Stimulated activated CD8-positive, alpha-beta memory T cell treated with anti-CD3 and anti-CD28 coated beads, Interleukin-12 subunit alpha, Interleukin-12 subunit beta, amount 100 ng/mL, for 24 hours (primary cell): Measurements from ENCODE around the gene TMEM18.

ENCODE experiments used
- DNase-seq: peaks from one replicate; pipeline ENCODE4 v3.0.0-alpha.2; 2020; ENCODE audit errors: extremely low read depth

The TMEM18 gene

DNA sequence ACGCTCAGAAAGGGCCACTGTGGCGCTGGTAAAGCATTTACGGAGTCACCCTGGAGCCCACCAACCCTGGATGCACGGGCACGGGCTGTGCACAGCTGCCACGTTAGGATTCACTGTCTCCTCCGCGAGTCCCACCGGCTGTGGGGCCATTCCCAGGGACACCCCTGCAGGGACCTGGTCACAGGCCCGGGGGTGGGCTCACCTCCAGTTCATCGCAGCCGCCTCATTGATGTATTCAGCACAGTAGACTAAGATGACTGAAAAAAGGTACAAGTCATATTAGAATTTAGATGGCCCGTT is 4.7 kb downstream of the TMEM18 start:
- no peak for DNase-seq

DNA sequence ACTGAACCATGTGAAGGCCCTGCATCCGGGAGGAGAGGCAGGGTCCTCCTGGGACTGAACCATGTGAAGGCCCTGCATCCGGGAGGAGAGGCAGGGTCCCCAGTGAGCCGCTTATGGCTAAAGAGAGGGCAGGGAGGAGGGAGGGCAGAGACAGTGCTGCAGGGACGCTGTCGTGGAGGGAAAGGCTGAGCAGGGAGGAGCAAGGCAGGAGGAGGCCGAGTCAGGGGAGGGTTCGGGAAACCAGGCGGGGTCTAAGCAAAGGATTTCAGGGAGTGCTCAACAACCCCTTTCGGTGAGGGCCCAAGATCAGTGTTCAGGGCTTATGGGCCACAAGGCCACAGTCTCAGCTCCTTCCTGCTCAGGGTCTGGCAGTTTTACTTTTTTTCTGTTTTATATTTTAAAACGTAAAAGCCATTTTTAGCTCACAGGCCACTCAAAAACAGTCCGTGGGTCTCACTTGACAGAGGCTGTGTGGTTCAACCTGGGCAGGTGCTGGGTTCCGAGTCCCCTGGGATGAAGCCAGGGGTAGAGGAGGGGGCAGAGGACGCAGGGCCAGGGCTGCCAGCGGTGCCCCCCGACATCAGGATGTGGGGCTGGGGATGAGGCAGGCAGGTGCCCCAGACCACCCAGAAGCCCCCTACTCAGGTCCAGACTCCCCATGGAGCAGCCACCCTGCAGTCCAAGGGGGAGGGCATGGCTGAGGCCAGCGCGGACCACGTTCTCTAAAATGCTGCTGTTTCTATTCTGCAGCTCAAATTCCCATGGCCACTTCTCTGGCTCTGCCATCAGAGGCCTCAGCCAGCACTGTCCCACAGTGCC is 5.2 kb downstream of the TMEM18 start:
- no peak for DNase-seq

- DNase-seq: no peak
Observed at GRCh38 chr2:671072-671471, 6.1 kb downstream of the TMEM18 start.

DNA sequence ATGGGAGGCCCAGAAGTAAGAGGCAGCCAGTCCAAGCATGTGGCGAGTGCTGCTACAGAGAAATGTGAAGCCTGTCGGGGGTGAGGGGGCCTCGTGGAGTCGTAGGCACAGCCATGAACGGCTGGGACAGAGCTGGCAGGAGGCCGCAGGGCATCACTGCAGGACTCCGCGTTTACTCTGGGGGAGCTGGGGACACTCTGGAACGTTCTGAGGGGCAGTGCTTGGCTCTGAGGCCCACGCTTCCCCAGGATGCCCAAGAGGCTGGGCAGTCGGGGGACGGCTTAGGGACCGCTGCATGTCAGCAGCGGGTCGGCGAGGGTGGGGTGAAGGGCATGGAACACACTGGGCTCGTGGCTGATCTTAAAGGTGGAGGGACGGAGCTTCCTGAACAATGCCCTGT is 6.6 kb downstream of the TMEM18 start:
- no peak for DNase-seq

- no peak for DNase-seq
Observed at GRCh38 chr2:669323-669722, 7.9 kb downstream of the TMEM18 start.

DNA sequence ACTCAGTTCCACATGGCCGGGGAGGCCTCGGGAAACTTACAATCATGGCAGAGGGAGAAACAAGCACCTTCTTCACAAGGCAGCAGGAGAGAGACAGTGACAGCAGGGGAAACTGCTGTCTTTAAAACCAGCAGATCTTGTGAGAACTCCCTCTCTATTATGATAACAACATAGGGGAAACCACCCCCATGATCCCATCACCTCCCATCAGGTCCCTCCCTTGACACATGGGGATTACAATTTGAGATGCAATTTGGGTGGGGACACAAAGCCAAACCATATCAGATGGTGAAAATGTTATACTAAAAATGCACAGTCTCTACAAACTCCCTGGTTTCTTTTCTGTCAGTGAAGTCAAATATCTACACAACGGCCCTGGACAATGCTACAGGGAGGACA is 9.2 kb downstream of the TMEM18 start:
- no peak for DNase-seq

DNA sequence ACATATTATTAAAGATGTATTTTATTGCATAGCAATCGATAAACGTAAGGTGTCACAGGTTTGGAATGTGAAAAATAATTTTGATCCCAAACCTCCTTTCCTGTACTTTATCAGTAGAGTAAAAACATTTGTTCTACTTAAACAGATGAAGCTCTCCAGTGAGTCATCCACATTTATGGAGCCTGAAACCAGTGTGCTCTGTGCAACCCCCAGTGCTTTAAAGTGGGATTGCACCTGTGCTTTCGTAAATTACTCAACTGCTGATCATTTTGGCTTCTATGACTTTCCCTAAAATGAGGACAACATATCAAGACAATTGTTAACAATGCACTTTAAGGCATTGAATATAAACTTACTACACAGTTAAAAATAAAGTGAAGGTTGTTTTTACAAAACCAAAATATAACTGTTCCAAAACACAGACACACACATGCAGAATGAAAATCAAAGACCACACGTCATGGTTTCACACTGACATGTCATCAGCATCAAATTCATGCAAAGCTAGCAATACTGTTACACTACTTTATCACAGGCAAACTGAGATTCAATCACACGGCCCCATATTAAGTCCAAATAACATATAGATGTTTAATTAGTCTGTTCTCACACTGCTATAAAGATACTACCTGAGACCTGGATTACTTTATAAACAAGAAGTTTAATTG is 9.7 kb downstream of the TMEM18 start:
- DNase-seq: no peak

GRCh38 chr2:666441-666840 is 10.8 kb downstream of the TMEM18 start:
- no peak for DNase-seq

DNA sequence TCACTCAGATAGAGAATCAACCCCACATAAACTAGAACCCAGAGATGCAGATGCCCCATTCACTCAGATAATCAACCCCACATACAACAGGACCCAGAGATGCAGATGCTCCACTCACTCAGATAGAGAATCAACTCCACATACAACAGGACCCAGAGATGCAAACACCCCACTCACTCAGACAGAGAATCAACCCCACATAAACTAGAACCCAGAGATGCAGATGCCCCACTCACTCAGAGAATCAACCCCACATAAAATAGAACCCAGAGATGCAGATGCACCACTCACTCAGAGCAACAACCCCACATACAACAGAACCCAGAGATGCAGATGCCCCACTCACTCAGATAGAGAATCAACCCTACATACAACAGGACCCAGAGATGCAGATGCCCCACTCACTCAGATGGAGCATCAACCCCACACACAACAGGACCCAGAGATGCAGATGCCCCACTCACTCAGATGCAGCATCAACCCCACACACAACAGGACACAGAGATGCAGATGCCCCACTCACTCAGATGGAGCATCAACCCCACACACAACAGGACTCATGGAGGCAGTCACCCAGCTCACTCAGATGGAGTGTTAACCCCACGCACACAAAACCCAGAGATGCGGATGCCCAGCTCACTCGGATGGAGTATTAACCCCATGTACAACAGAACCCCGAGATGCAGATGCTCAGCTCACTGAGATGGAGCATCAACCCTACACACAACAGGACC is 11.7 kb downstream of the TMEM18 start:
- no peak for DNase-seq

DNA sequence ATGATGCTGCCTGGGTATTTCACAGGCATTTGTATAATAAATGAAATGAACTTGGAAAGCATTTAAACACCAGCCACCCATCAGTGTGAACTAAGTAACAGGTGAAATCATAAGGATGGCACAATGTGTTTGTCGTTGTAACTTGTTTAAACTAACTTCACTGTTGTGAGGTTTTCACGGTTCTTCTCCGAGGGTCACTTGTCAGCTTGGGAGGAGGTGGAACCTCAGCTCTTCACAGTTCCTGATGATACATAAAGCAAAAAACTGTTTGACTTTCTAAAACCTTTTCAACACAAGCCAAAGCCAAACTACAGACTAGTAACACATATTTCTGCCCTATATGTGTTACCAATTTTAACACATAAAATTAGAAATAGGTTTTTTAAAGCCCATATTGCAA is 13.1 kb downstream of the TMEM18 start:
- DNase-seq: no peak

DNA sequence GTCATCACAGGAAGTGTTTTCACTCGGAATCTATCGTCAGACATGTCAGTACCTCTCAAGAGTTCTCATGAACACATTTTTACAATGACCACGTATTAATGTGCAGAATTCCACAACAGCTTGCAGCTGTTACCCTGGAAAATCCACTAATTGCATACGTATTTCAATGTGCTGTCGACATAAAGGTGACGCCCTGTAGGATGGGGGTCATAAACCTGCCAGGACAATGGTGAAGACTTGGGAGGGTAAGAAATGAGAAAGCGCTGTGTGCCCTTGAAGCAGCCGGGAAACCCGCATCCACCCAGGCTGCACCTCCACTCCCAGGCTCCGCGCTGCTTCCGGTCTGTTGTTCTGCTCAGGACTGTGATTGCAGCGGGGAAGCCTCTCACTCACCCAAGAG is 14.0 kb downstream of the TMEM18 start:
- no peak for DNase-seq

GRCh38 chr2:661360-661635 is 15.9 kb downstream of the TMEM18 start:
- DNase-seq: no peak

- no peak for DNase-seq
Observed at GRCh38 chr2:660586-661359, 16.4 kb downstream of the TMEM18 start.

GRCh38 chr2:660029-660428 is 17.2 kb downstream of the TMEM18 start:
- no peak for DNase-seq

GRCh38 chr2:658426-658825 is 18.8 kb downstream of the TMEM18 start:
- no peak for DNase-seq

DNA sequence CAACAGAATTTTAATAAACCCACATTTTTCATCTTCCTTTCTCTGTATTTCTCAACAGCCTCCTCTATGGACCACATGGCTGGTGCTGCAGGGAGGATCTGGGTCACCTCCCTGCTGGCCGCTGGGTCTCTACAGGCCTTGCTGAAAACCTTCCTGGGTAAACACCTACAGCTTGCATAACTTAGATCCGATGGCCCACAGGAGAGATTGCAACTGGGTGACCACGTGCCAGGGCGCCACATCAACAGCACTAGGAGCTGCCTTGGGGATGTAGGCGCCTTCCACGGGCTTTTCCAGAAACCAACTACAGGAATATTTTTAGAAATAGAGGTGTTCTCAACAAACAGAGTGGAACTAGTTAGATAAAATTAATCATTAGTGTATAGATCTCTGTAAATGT is 19.4 kb downstream of the TMEM18 start:
- DNase-seq: no peak

DNA sequence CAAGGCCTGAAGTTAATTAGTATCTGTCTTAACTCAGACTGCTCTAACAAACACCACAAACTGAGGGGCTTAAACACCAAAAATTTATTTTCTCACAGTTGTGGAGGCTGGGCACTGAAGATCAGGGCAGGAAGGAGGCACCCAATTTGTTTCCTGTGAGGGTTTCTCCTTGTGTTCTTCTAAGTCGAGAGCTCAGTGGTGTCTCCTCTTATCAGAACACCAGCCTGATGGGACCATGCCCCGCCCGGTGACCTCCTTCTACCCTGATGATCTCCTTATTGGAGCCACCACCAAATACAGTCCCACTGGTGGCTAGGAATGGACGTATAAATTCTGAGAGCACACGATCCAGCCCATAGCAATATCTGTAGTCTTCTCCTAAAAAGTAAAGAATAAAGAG is 20.5 kb downstream of the TMEM18 start:
- DNase-seq: no peak

- no peak for DNase-seq
Observed at GRCh38 chr2:655626-656025, 21.6 kb downstream of the TMEM18 start.

GRCh38 chr2:654896-655295 is 22.3 kb downstream of the TMEM18 start:
- DNase-seq: no peak

GRCh38 chr2:653645-654425 is 23.4 kb downstream of the TMEM18 start:
- DNase-seq: no peak

GRCh38 chr2:652881-653480 is 24.2 kb downstream of the TMEM18 start:
- DNase-seq: no peak
